WTC11 (cell line): Measurements from ENCODE around the gene SHISA7. TPM values are rescaled to one million over a fixed set of nuclear protein-coding genes. Genes with fewer than 3 reads are reported as not detected.

Source experiments
- ATAC-seq: fragments of 200-7000 bp; cut with Tn5 transposase; 2 replicates; pipeline ENCODE4 v1.10.0; 2021; ENCODE audit warnings: mild to moderate bottlenecking, moderate library complexity
- CTCF ChIA-PET: fragments of 300-600 bp; sonication (Branson Sonifier 250); formaldehyde crosslinking; loops from one replicate; lab custom pipeline; 2021; ENCODE audit warnings: antibody characterized with exemption; lab: Charles Lee
- POLR2A ChIA-PET: fragments of 350-600 bp; sonication (Branson Sonifier 250); formaldehyde crosslinking; loops from one replicate; lab custom pipeline; 2021; ENCODE audit warnings: antibody characterized with exemption; lab: Charles Lee
- DNase-seq: peaks from one replicate; pipeline ENCODE4 v3.0.0; 2021; ENCODE audit warnings: low spot score
- H3K27ac Mint-ChIP-seq: 2 replicates; pipeline ENCODE4 v1.8.0; 2021; ENCODE audit warnings: mixed read lengths
- H3K27me3 Mint-ChIP-seq: 2 replicates; pipeline ENCODE4 v1.8.0; 2021; ENCODE audit warnings: low read depth, mild to moderate bottlenecking, moderate library complexity, mixed read lengths
- H3K36me3 Mint-ChIP-seq: 2 replicates; pipeline ENCODE4 v1.8.0; 2021; ENCODE audit warnings: mixed read lengths
- H3K4me1 Mint-ChIP-seq: 2 replicates; pipeline ENCODE4 v1.8.0; 2022; ENCODE audit warnings: mixed read lengths
- H3K4me3 Mint-ChIP-seq: 2 replicates; pipeline ENCODE4 v1.8.0; 2021; ENCODE audit warnings: mild to moderate bottlenecking, moderate library complexity, mixed read lengths
- H3K9me3 Mint-ChIP-seq: 2 replicates; pipeline ENCODE4 v1.8.0; 2021; ENCODE audit warnings: mixed read lengths
- CTCF ChIP-seq: fragments of 200-600 bp; IDR thresholded peaks from 2 replicates; pipeline ENCODE4 v1.8.0; 2022; ENCODE audit warnings: antibody characterized with exemption
- E2F5 ChIP-seq: sonication (generic); formaldehyde crosslinking; IDR thresholded peaks from 2 replicates; pipeline ENCODE4 v1.8.1; 2022; ENCODE audit warnings: mild to moderate bottlenecking, moderate library complexity, missing genetic modification reagents
- ELF4 ChIP-seq: sonication (generic); formaldehyde crosslinking; IDR thresholded peaks from 2 replicates; pipeline ENCODE4 v1.8.1; 2022; ENCODE audit warnings: low read depth, mild to moderate bottlenecking, moderate library complexity, missing genetic modification reagents
- FOXJ3 ChIP-seq: sonication (generic); formaldehyde crosslinking; IDR thresholded peaks from 2 replicates; pipeline ENCODE4 v1.9.0; 2021; ENCODE audit warnings: missing genetic modification reagents, mild to moderate bottlenecking, borderline replicate concordance
- FOXP1 ChIP-seq: sonication (generic); formaldehyde crosslinking; IDR thresholded peaks from 2 replicates; pipeline ENCODE4 v1.8.0; 2022; ENCODE audit warnings: missing genetic modification reagents, mild to moderate bottlenecking, moderate library complexity, borderline replicate concordance
- NR3C1 ChIP-seq: sonication (generic); formaldehyde crosslinking; conservative IDR thresholded peaks from 2 replicates; pipeline ENCODE4 v1.8.1; 2023; ENCODE audit warnings: low read depth, mild to moderate bottlenecking, missing genetic modification reagents
- RELA ChIP-seq: sonication (generic); formaldehyde crosslinking; IDR thresholded peaks from 2 replicates; pipeline ENCODE4 v1.8.1; 2022; ENCODE audit warnings: missing genetic modification reagents, mild to moderate bottlenecking, borderline replicate concordance
- SMAD4 ChIP-seq: sonication (generic); formaldehyde crosslinking; IDR thresholded peaks from 2 replicates; pipeline ENCODE4 v1.8.0; 2022; ENCODE audit warnings: mild to moderate bottlenecking, missing genetic modification reagents
- TCF7 ChIP-seq: sonication (generic); formaldehyde crosslinking; IDR thresholded peaks from 2 replicates; pipeline ENCODE4 v1.8.0; 2022; ENCODE audit warnings: mild to moderate bottlenecking, low read depth, missing genetic modification reagents, moderate library complexity
- TP53 ChIP-seq: sonication (generic); formaldehyde crosslinking; IDR thresholded peaks from 2 replicates; pipeline ENCODE4 v1.8.1; 2023; ENCODE audit warnings: mild to moderate bottlenecking, missing genetic modification reagents
- USF1 ChIP-seq: sonication (generic); formaldehyde crosslinking; IDR thresholded peaks from 2 replicates; pipeline ENCODE4 v1.8.0; 2022; ENCODE audit warnings: mild to moderate bottlenecking, missing genetic modification reagents
- ZNF263 ChIP-seq: sonication (generic); formaldehyde crosslinking; IDR thresholded peaks from 2 replicates; pipeline ENCODE4 v1.8.1; 2022; ENCODE audit warnings: low read depth, mild to moderate bottlenecking, moderate library complexity, missing genetic modification reagents
- ZNF532 ChIP-seq: fragments of 250-450 bp; sonication (Bioruptor Pico); IDR thresholded peaks from 2 replicates; pipeline ENCODE4 v1.9.0; 2021; ENCODE audit warnings: mild to moderate bottlenecking, borderline replicate concordance
- total RNA-seq: library from RNA; stranded (reverse); gene quantifications from 3 replicates; pipeline ENCODE4 v1.2.3, GENCODE V29; 2021
- TF ChIP-seq, protein P1 (sequence below): sonication (generic); formaldehyde crosslinking; IDR thresholded peaks from 2 replicates; pipeline ENCODE4 v1.8.1; 2023; ENCODE audit warnings: mild to moderate bottlenecking, missing genetic modification reagents
- TF ChIP-seq, protein P2 (sequence below): sonication (generic); formaldehyde crosslinking; conservative IDR thresholded peaks from 2 replicates; pipeline ENCODE4 v1.8.1; 2023; ENCODE audit warnings: mild to moderate bottlenecking, low read depth, missing genetic modification reagents, moderate library complexity
- TF ChIP-seq, protein P3 (sequence below): sonication (generic); formaldehyde crosslinking; IDR thresholded peaks from 2 replicates; pipeline ENCODE4 v1.8.1; 2023; ENCODE audit warnings: mild to moderate bottlenecking, missing genetic modification reagents, moderate library complexity

Gene SHISA7
- total RNA-seq, 1 experiment from 2014 or later = 0.79 TPM

DNA sequence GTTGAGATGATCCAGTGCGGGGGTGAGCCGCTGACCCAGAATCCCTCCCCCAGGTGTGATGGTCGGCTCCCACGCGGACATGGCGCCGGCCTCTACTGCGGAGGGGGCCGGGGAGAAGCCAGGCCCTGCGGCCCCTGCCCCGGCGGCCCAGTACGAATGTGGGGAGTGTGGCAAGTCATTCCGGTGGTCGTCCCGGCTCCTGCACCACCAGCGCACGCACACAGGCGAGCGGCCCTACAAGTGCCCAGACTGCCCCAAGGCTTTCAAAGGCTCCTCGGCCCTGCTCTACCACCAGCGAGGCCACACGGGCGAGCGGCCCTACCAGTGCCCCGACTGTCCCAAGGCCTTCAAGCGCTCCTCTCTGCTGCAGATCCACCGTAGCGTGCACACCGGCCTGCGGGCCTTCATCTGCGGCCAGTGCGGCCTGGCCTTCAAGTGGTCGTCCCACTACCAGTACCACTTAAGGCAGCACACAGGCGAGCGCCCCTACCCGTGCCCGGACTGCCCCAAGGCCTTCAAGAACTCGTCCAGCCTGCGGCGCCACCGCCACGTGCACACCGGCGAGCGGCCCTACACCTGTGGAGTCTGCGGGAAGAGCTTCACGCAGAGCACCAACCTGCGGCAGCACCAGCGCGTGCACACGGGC, 38.2 kb upstream of the SHISA7 start (continued):
- TF ChIP-seq ZNF263 = no peak
- TF ChIP-seq FOXJ3 = no peak

DNA sequence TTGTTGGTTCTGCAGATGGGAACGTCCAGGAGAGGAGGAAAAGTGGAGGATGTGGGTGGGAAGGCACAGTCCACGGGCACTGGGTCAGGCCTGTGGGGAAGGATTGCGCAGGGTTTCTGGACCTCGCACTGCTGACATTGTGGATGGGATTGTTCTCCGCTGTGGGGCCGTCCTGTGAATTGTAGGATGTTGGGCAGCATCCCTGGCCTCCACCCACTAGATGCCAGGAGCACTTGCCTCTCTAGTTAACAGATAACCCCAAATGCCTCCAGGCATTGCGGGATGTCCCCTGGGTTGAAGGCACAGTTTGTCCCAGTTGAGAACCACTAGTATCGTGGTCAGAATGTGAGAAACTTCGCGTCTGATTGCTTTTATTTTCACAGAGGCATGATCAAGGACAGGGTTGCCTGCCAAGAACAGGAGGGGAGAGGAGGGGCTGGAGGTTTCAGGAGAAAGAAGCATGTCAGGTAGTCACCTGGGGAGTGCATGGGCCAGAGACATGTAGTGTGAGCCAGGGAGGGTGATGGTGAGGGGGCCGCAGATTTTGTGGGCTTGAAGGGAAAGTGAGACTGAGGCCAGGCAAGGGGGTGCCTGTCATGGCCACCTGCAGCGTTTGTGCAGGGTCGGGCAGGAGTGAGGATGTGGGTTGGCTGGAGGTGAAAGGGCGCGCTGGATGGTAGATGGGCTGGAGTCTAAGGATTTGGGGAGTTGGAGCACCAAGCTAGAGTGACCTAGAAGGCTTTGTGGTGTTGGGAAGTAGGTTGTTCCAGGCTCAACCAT, 36.5 kb upstream of the SHISA7 start:
- no peak overlapping the region for H3K4me3 Mint-ChIP-seq
- ChIA-PET POLR2A (no interaction called here), CTCF (interaction anchor here (1.0 to 4.5 kb wide), 3 partner anchors 12 to 25 kb away, joined by 3 to 68 read pairs (median 6); no protein-coding TSS in a partner anchor)
- no peak for TF ChIP-seq RELA
- H3K4me1 Mint-ChIP-seq = peaks cover 18% of the 10 kb centered on the region
- no peak for DNase-seq
- peak overlapping the region; percentile 17 for H3K27ac Mint-ChIP-seq
- no peak for ATAC-seq
- H3K36me3 Mint-ChIP-seq = no peaks in the 10 kb centered on the region
- H3K27me3 Mint-ChIP-seq = peaks cover 9% of the 10 kb centered on the region
- no peaks in the 10 kb centered on the region for H3K9me3 Mint-ChIP-seq

DNA sequence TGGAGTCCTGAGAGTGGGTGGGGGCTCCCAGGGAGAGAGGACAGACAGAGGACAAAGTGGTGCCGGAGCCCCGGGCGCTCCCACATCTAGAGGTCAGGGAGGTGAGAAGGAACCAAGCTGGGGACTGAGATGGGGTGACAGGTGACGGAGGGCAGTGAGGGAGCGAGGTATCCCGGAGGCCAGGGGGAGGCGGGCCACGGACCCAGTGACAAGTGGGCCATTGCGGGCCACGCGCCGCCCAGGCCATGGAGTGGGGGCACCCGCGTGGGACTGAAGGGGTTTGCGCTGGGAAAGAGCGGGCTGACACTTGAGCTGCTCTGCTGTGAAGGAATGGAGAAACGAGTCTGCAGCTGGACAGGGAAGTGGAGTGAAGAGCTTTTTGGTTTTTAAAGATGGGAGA, 35.9 kb upstream of the SHISA7 start:
- H3K27ac Mint-ChIP-seq = peak overlapping the region; percentile 17; the same call in 1 of the 2 replicates
- CTCF ChIA-PET = interaction anchor here (1.7 to 4.5 kb wide), 2 partner anchors 12 to 25 kb away, joined by 6 to 68 read pairs; no protein-coding TSS in a partner anchor
- ATAC-seq = no peak

More for the DNA sequence above, 35.9 kb upstream of the SHISA7 start:
- H3K4me3 Mint-ChIP-seq = peak overlapping the region; percentile 18; the same call in 1 of the 2 replicates
- peaks cover 18% of the 10 kb centered on the region for H3K4me1 Mint-ChIP-seq
- no peaks in the 10 kb centered on the region for H3K9me3 Mint-ChIP-seq
- no peak for DNase-seq
- TF ChIP-seq E2F5 (CRISPR knock-in tag) = no peak
- TF ChIP-seq, protein P1, sequence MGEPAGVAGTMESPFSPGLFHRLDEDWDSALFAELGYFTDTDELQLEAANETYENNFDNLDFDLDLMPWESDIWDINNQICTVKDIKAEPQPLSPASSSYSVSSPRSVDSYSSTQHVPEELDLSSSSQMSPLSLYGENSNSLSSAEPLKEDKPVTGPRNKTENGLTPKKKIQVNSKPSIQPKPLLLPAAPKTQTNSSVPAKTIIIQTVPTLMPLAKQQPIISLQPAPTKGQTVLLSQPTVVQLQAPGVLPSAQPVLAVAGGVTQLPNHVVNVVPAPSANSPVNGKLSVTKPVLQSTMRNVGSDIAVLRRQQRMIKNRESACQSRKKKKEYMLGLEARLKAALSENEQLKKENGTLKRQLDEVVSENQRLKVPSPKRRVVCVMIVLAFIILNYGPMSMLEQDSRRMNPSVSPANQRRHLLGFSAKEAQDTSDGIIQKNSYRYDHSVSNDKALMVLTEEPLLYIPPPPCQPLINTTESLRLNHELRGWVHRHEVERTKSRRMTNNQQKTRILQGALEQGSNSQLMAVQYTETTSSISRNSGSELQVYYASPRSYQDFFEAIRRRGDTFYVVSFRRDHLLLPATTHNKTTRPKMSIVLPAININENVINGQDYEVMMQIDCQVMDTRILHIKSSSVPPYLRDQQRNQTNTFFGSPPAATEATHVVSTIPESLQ = no peak
- no peak for TF ChIP-seq TP53 (CRISPR knock-in tag)
- no peak for TF ChIP-seq ZNF532 (CRISPR knock-in tag)
- no peak for TF ChIP-seq USF1
- TF ChIP-seq CTCF = no peak
- TF ChIP-seq ELF4 = no peak
- TF ChIP-seq, protein P2, sequence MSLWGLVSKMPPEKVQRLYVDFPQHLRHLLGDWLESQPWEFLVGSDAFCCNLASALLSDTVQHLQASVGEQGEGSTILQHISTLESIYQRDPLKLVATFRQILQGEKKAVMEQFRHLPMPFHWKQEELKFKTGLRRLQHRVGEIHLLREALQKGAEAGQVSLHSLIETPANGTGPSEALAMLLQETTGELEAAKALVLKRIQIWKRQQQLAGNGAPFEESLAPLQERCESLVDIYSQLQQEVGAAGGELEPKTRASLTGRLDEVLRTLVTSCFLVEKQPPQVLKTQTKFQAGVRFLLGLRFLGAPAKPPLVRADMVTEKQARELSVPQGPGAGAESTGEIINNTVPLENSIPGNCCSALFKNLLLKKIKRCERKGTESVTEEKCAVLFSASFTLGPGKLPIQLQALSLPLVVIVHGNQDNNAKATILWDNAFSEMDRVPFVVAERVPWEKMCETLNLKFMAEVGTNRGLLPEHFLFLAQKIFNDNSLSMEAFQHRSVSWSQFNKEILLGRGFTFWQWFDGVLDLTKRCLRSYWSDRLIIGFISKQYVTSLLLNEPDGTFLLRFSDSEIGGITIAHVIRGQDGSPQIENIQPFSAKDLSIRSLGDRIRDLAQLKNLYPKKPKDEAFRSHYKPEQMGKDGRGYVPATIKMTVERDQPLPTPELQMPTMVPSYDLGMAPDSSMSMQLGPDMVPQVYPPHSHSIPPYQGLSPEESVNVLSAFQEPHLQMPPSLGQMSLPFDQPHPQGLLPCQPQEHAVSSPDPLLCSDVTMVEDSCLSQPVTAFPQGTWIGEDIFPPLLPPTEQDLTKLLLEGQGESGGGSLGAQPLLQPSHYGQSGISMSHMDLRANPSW (CRISPR knock-in tag) = no peak
- no peak for TF ChIP-seq SMAD4 (CRISPR knock-in tag)
- TF ChIP-seq NR3C1 (CRISPR knock-in tag) = no peak
- no peak for TF ChIP-seq FOXP1 (CRISPR knock-in tag)
- TF ChIP-seq TCF7 (CRISPR knock-in tag) = no peak
- TF ChIP-seq, protein P3, sequence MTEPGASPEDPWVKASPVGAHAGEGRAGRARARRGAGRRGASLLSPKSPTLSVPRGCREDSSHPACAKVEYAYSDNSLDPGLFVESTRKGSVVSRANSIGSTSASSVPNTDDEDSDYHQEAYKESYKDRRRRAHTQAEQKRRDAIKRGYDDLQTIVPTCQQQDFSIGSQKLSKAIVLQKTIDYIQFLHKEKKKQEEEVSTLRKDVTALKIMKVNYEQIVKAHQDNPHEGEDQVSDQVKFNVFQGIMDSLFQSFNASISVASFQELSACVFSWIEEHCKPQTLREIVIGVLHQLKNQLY (CRISPR knock-in tag) = no peak
- POLR2A ChIA-PET = no interaction called here
- no peaks in the 10 kb centered on the region for H3K36me3 Mint-ChIP-seq
- H3K27me3 Mint-ChIP-seq = peaks cover 9% of the 10 kb centered on the region
